CD4-positive, alpha-beta T cell (primary cell): Measurements from ENCODE around the gene LIPI. TPM values are rescaled to one million over a fixed set of nuclear protein-coding genes. Genes with fewer than 3 reads are reported as not detected.

Experiments
- ATAC-seq: fragments of 200-7000 bp; cut with Tn5 transposase; one replicate; pipeline ENCODE4 v1.10.0; 2022; ENCODE audit warnings: mild to moderate bottlenecking; ENCODE audit not compliant: poor library complexity
- CTCF ChIA-PET: fragments of 350-600 bp; sonication (Branson Sonifier 250); formaldehyde crosslinking; loops from one replicate; lab custom pipeline; 2021; ENCODE audit warnings: antibody characterized with exemption, inconsistent platforms; lab: Charles Lee
- POLR2A ChIA-PET: fragments of 350-600 bp; sonication (Branson Sonifier 250); formaldehyde crosslinking; loops from one replicate; lab custom pipeline; 2021; ENCODE audit warnings: antibody characterized with exemption, inconsistent platforms; lab: Charles Lee
- DNase-seq, 14 experiments: peaks; one replicate each; pipeline ENCODE4 v3.0.0-alpha.2; 2013 to 2020; ENCODE audit warnings: mixed read lengths in 2 of 14
- H3K27ac ChIP-seq, 2 donors: one replicate each; pipeline versions ENCODE4 v1.5.1 to v1.7.0; 2013; ENCODE audit warnings: low read length in 2 of 2, low read depth in 1 of 2, mild to moderate bottlenecking in 1 of 2
- H3K27me3 ChIP-seq, 2 experiments: 1 replicate in 1 of 2; 2 replicates in 1 of 2; pipeline versions ENCODE4 v1.6.1 to v1.7.0; 2013; ENCODE audit warnings: low read length in 2 of 2, control low read depth in 1 of 2, mild to moderate bottlenecking in 1 of 2, moderate library complexity in 1 of 2; ENCODE audit not compliant: insufficient read depth in 2 of 2, control insufficient read depth in 1 of 2
- H3K36me3 ChIP-seq: one replicate; pipeline ENCODE4 v1.6.1; 2013; ENCODE audit warnings: low read length, control low read depth; ENCODE audit not compliant: insufficient read depth
- H3K4me1 ChIP-seq: one replicate; pipeline ENCODE4 v1.6.1; 2013; ENCODE audit warnings: low read length, control low read depth; ENCODE audit not compliant: insufficient read depth
- H3K4me3 ChIP-seq: one replicate; pipeline ENCODE4 v1.5.1; 2013; ENCODE audit warnings: mild to moderate bottlenecking, low read length, moderate library complexity
- H3K9me3 ChIP-seq, 2 experiments: 1 replicate in 1 of 2; 2 replicates in 1 of 2; pipeline versions ENCODE4 v1.6.1 to v1.7.0; 2013; ENCODE audit warnings: low read length in 2 of 2, mild to moderate bottlenecking in 2 of 2, control low read depth in 1 of 2, moderate library complexity in 1 of 2; ENCODE audit not compliant: control insufficient read depth in 1 of 2, insufficient read depth in 1 of 2
- H3K27ac Mint-ChIP-seq: one replicate; pipeline ENCODE4 v1.8.0; 2020; ENCODE audit warnings: mixed read lengths
- H3K27me3 Mint-ChIP-seq: one replicate; pipeline ENCODE4 v1.8.0; 2021; ENCODE audit warnings: mixed read lengths
- H3K36me3 Mint-ChIP-seq: one replicate; pipeline ENCODE4 v1.8.0; 2021; ENCODE audit warnings: low read depth, mixed read lengths
- H3K4me1 Mint-ChIP-seq: one replicate; pipeline ENCODE4 v1.8.0; 2021; ENCODE audit warnings: low read depth, mixed read lengths
- H3K4me3 Mint-ChIP-seq: one replicate; pipeline ENCODE4 v1.8.0; 2020; ENCODE audit warnings: mild to moderate bottlenecking, mixed read lengths
- H3K9me3 Mint-ChIP-seq: one replicate; pipeline ENCODE4 v1.8.0; 2020; ENCODE audit warnings: mixed read lengths
- intact Hi-C, 2 experiments: fragments of 100-400 bp; cut with DNase I in 1 of 2; cut with micrococcal nuclease in 1 of 2; formaldehyde crosslinking; loops; one replicate each; pipeline versions ENCODE4 v1.15.1 to v1.9.0; 2023 to 2025; cut with DNase I, micrococcal nuclease
- total RNA-seq, 174 experiments: library from RNA in 2 of 174; stranded (reverse) in 2 of 174; gene quantifications; one replicate each; pipeline ENCODE4 v1.2.3 and lab custom pipeline; 2021 to 2026
- TF ChIP-seq, protein P1 (sequence below): fragments of 200-600 bp; IDR thresholded peaks from one replicate; pipeline ENCODE4 v1.8.0; 2022; ENCODE audit warnings: antibody characterized with exemption, mild to moderate bottlenecking

Gene LIPI
- total RNA-seq, 2 experiments from 2014 or later: not detected

- Histone ChIP-seq H3K27me3 (no peaks in the 10 kb centered on the region), H3K4me3 (no peak overlapping the region), H3K4me1 (peaks cover 4% of the 10 kb centered on the region), H3K27ac (no peak overlapping the region), H3K36me3 (no peaks in the 10 kb centered on the region), H3K9me3 (no peaks in the 10 kb centered on the region)
- no peaks in the 10 kb centered on the region for H3K36me3 Mint-ChIP-seq
- peaks cover 7% of the 10 kb centered on the region for H3K9me3 Mint-ChIP-seq
- POLR2A ChIA-PET: no interaction called here
- CTCF ChIA-PET: no interaction called here
- no peak for DNase-seq
- no peak overlapping the region for H3K4me3 Mint-ChIP-seq
- H3K4me1 Mint-ChIP-seq: peaks cover 20% of the 10 kb centered on the region
- TF ChIP-seq, protein P1, sequence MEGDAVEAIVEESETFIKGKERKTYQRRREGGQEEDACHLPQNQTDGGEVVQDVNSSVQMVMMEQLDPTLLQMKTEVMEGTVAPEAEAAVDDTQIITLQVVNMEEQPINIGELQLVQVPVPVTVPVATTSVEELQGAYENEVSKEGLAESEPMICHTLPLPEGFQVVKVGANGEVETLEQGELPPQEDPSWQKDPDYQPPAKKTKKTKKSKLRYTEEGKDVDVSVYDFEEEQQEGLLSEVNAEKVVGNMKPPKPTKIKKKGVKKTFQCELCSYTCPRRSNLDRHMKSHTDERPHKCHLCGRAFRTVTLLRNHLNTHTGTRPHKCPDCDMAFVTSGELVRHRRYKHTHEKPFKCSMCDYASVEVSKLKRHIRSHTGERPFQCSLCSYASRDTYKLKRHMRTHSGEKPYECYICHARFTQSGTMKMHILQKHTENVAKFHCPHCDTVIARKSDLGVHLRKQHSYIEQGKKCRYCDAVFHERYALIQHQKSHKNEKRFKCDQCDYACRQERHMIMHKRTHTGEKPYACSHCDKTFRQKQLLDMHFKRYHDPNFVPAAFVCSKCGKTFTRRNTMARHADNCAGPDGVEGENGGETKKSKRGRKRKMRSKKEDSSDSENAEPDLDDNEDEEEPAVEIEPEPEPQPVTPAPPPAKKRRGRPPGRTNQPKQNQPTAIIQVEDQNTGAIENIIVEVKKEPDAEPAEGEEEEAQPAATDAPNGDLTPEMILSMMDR: no peak
- intact Hi-C loops: no loop called here
- no peaks in the 10 kb centered on the region for H3K27me3 Mint-ChIP-seq
- H3K27ac Mint-ChIP-seq: no peak overlapping the region
- no peak for ATAC-seq
Measured at GRCh38 chr21:14119038-14119437, 91.7 kb downstream of the LIPI start.

DNA sequence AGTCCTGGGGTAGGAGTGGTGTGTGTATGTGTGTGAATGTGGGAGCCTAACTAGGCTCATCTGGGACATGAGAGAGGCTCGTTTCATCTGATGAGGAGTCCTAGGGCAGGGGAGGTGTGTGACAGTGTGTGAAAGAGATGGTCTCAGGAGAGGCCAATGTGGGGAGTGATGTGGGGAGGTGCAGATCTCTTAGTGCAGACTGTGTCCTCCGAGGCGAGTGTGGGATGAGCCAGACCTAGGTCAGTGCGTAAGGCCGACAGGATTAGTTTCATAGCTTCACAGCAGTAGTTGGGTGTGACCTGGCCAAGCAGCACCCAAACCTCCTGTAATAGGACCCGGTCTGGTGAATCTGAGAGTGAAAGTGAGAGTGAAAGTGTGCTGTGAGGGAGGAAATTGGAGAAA lies 94.7 kb downstream of the LIPI start:
- Histone ChIP-seq H3K27me3 (no peaks in the 10 kb centered on the region), H3K4me1 (peaks cover 4% of the 10 kb centered on the region), H3K4me3 (no peak overlapping the region), H3K36me3 (no peaks in the 10 kb centered on the region), H3K9me3 (no peaks in the 10 kb centered on the region), H3K27ac (no peak overlapping the region)
- H3K4me1 Mint-ChIP-seq: peaks cover 10% of the 10 kb centered on the region
- ChIA-PET CTCF (no interaction called here), POLR2A (no interaction called here)
- TF ChIP-seq, protein P1: no peak
- H3K27ac Mint-ChIP-seq: no peak overlapping the region
- no peaks in the 10 kb centered on the region for H3K36me3 Mint-ChIP-seq
- no peaks in the 10 kb centered on the region for H3K9me3 Mint-ChIP-seq
- H3K27me3 Mint-ChIP-seq: no peaks in the 10 kb centered on the region
- DNase-seq (no peak), ATAC-seq (no peak)
- intact Hi-C loops: no loop called here
- no peak overlapping the region for H3K4me3 Mint-ChIP-seq

DNA sequence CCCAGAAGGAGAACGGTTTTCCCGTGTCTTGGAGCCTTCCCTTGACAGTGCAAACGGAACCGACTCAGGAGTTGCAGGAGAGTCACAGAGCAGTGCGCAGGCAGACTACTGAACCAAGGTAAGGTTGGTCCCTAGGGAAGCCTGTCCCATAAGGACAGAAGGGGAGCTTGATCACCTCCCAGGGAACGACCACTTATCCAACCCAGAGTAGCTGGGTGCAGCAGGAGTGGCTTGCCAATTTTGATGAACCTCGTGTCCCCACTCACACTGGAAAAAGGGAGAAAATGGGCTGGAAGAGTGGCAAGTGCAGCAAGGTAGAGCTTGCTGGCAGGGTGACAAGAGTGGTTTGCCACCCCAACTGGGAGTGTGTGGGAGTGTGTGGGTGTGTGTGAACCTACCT lies 95.1 kb downstream of the LIPI start:
- Histone ChIP-seq H3K36me3 (no peaks in the 10 kb centered on the region), H3K4me3 (no peak overlapping the region), H3K4me1 (peaks cover 4% of the 10 kb centered on the region), H3K27ac (no peak overlapping the region), H3K9me3 (no peaks in the 10 kb centered on the region), H3K27me3 (no peaks in the 10 kb centered on the region)
- Mint-ChIP-seq H3K4me1 (peaks cover 8% of the 10 kb centered on the region), H3K36me3 (no peaks in the 10 kb centered on the region), H3K4me3 (no peak overlapping the region), H3K9me3 (no peaks in the 10 kb centered on the region), H3K27me3 (no peaks in the 10 kb centered on the region), H3K27ac (no peak overlapping the region)
- POLR2A ChIA-PET: no interaction called here
- no peak for DNase-seq
- ATAC-seq: no peak
- intact Hi-C loops: no loop called here
- CTCF ChIA-PET: no interaction called here
- TF ChIP-seq, protein P1: no peak
